ENCODE measurements around the gene PLA2G2D.

- TF ChIP-seq CTCF (IDR thresholded peaks at IDR 0.05; ENCODE audit: insufficient read depth, low read length, poor library complexity, severe bottlenecking) = no peak
- TF ChIP-seq EZH2phosphoT487 (conservative IDR thresholded peaks at IDR 0.05; ENCODE audit: low read length) = no peak
Measured at GRCh38 chr1:20070357-20070756, 49.0 kb downstream of the PLA2G2D start.

Data from SU-DHL-6 (cell line).